ENCODE measurements around the gene MRPL1. TPM values are rescaled to one million over a fixed set of nuclear protein-coding genes. Genes with fewer than 3 reads are reported as not detected.

MRPL1 gene
- total RNA-seq, 2 experiments from 2014 or later: 22.6 to 37.4 TPM

- intact Hi-C loops (cut with micrococcal nuclease; ENCODE audit: unreplicated experiment): loop anchor here (5.0 kb wide), 1 partner anchor 669 kb away; the partner anchor contains the start of gene CCNG2
- H3K9me3 ChIP-seq (ENCODE audit: low read length): peaks cover 5% of the 10 kb centered on the region; the same call in 1 of the 2 replicates
- H3K27ac ChIP-seq (ENCODE audit: low read depth, low read length, poor library complexity, severe bottlenecking): peak overlapping the region; percentile 94
- POLR2A ChIA-PET: interaction anchor here (1.1 to 3.4 kb wide), 10 partner anchors 9 to 94 kb away, joined by 3 to 40 read pairs (median 8); partner anchors contain the start of gene MRPL1
- no peaks in the 10 kb centered on the region for H4K20me1 ChIP-seq (ENCODE audit: insufficient read depth, low read length)
- TF ChIP-seq EZH2phosphoT487 (IDR thresholded peaks at IDR 0.05; ENCODE audit: borderline replicate concordance, low read depth, low read length) (no peak), CTCF (conservative IDR thresholded peaks at IDR 0.05; ENCODE audit: low read length) (no peak)
- H3K4me1 ChIP-seq (ENCODE audit: insufficient read depth, low read length, poor library complexity, severe bottlenecking): peaks cover 92% of the 10 kb centered on the region
- no TSS peak for BruUV-seq (replicated peaks)
- peak overlapping the region; percentile 72 for H3K4me2 ChIP-seq (ENCODE audit: low read length)
- peak overlapping the region; percentile 54 for H3K4me3 ChIP-seq (ENCODE audit: low read depth, low read length, poor library complexity, severe bottlenecking)
- H3K36me3 ChIP-seq (ENCODE audit: insufficient read depth, low read length): no peaks in the 10 kb centered on the region
- CTCF ChIA-PET (ENCODE audit: unreplicated experiment): interaction anchor here (1.0 kb wide), 1 partner anchor 9 kb away, joined by 4 read pairs; no protein-coding TSS in a partner anchor
- no peaks in the 10 kb centered on the region for H3K9me2 ChIP-seq (ENCODE audit: insufficient read depth, low read length)
- peaks cover 17% of the 10 kb centered on the region; the same call in 1 of the 2 replicates for H3K79me2 ChIP-seq (ENCODE audit: insufficient read depth, low read depth, low read length)
- peak overlapping the region; percentile 8; the same call in 1 of the 2 replicates for H2AFZ ChIP-seq (ENCODE audit: low read length)
- DNase-seq (ENCODE audit: low spot score): peak; percentile 78
Observed at GRCh38 chr4:77826275-77826674, 36.4 kb upstream of the MRPL1 start.

- no TSS peak for BruUV-seq (replicated peaks)
- peaks cover 81% of the 10 kb centered on the region for H3K4me1 ChIP-seq (ENCODE audit: insufficient read depth, low read length, poor library complexity, severe bottlenecking)
- intact Hi-C loops (cut with micrococcal nuclease; ENCODE audit: unreplicated experiment): loop anchor here (1.0 to 5.0 kb wide), 2 partner anchors 35 to 670 kb away; partner anchors contain the start of genes CCNG2 and MRPL1
- peak overlapping the region; percentile 57 for H3K4me3 ChIP-seq (ENCODE audit: low read depth, low read length, poor library complexity, severe bottlenecking)
- peak overlapping the region; percentile 94 for H3K27ac ChIP-seq (ENCODE audit: low read depth, low read length, poor library complexity, severe bottlenecking)
- no peaks in the 10 kb centered on the region for H3K9me2 ChIP-seq (ENCODE audit: insufficient read depth, low read length)
- TF ChIP-seq EZH2phosphoT487 (IDR thresholded peaks at IDR 0.05; ENCODE audit: borderline replicate concordance, low read depth, low read length) (no peak), CTCF (conservative IDR thresholded peaks at IDR 0.05; ENCODE audit: low read length) (no peak)
- H2AFZ ChIP-seq (ENCODE audit: low read length): no peak overlapping the region; the same call in 1 of the 2 replicates
- peak; percentile 91 for DNase-seq (ENCODE audit: low spot score)
- ChIA-PET CTCF (ENCODE audit: unreplicated experiment) (interaction anchor here (1.0 kb wide), 1 partner anchor 10 kb away, joined by 4 read pairs; no protein-coding TSS in a partner anchor), POLR2A (interaction anchor here (1.1 to 3.4 kb wide), 11 partner anchors 10 to 95 kb away, joined by 3 to 40 read pairs (median 7); partner anchors contain the start of gene MRPL1)
- peak overlapping the region; percentile 72 for H3K4me2 ChIP-seq (ENCODE audit: low read length)
- H3K79me2 ChIP-seq (ENCODE audit: insufficient read depth, low read depth, low read length): peaks cover 6% of the 10 kb centered on the region; the same call in 1 of the 2 replicates
- H3K9me3 ChIP-seq (ENCODE audit: low read length): peaks cover 5% of the 10 kb centered on the region; the same call in 1 of the 2 replicates
- H3K36me3 ChIP-seq (ENCODE audit: insufficient read depth, low read length): no peaks in the 10 kb centered on the region
- H4K20me1 ChIP-seq (ENCODE audit: insufficient read depth, low read length): no peaks in the 10 kb centered on the region
Observed at GRCh38 chr4:77827343-77827742, 35.3 kb upstream of the MRPL1 start.
